ENCODE data around the gene UNC50.
"Not testable (repeated sequence)": the region's sequence is repeated elsewhere in the genome, so short reads cannot be mapped to it uniquely, and the experiment has no call there.

UNC50 gene

DNA sequence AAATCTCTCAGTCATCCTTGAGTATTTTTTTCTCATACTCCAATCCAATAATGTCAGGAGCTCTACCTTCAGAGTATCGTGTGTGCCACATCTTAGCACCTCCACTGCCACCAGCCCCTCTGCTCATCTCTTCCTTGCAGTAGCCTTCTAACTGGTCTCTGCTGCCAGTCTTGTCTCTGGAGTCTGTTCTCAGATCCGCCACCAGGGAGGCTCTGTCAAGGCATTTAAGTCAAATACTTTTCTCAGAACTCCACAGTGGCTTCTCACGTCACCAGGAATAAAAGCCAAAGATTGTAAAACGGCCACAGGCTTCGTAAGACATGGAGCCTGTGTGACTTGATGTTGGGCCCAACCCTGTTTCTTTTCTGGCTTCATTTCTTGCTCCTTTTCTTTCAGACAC lies 7.1 kb downstream of the UNC50 start:
- DNase-seq = no peak

DNA sequence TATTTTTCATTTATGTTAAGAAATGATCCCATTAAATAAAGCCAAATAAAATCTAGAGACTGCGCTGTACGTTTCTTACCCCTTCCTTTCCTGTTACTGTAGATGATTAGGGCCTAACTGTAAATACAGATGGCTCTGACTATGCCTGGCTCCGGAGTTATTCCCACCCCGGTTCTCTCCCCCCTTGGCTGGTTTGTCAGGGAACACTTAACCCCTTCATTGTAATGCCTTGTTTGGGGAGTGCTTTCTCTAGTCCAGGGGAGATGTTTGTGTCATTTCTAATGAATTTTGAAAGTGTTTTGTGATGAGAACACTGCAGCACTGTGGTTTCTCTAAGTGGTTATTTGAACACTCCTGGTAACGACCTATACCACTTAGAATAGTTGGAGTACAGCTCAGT lies 8.8 kb downstream of the UNC50 start:
- no peak for DNase-seq

DNA sequence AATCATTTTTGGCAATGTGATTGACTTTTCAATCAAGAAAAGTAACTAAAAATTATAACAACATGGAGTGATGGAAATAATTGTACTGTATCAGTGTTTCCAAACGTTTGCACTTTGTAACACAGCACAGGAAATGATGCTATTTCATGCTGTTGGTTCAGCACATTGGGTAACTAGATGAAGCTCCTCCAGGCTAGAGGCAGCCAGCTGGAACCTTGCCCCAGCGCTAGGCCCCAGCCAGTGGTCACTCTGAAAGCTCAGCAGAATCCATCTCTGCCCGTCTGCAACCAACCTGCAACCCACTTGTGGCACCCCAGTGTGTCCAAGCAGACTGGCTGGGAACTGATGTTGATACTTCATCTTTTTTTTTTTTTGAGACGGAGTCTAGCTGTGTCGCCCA lies 15.3 kb downstream of the UNC50 start:
- DNase-seq = peak; percentile 18

DNA sequence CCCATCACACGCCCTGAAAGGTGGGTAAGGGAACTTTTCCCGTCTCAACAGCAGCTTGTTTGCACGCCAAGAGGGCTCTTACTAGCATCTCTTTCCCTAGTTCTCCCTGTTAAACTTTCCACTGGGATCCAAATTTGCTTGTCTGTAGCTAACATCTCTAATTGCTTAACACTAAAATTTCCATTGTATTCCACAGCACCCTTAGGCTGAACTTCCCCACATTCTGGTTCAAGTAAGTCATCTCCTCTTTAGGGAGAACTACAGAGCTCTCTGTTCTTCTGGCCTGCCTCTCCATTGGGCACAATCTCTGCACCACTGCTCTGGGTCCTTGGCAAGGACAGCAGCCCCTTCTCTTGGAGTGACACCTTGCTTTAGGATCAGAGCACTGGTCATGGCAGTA lies 24.0 kb downstream of the UNC50 start:
- no peak for DNase-seq

DNA sequence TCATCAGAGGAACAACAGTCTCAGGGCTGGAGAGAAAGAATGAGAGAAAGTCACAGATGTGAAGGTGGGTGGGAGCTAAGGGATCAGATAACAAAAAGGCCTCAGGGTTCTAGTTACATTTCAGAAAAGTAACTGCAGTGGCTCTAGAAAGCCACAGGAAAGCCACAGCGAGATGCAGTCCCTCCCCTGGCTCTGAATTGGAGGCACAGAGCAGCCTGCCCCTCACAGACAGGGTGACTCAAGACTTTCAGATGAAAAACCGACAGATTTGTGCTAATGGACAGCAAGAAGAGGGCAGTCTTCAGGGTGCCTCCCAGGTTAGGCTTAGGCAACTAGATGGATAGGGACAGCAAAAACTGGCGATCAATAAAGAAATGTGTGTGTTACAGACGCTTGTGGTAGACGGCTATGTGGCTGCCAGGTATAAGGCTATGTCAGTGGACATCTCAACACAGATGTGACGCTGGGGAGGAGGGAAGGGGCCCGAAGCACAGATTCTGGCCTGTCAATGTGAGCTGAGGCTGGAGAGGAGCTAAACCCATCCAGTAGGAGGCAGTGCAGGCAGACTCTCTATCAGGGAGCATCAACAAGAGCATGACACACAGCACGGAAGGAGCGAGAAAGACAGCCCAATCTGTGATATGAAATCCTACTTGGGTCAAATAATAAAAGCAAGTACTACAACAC lies 26.2 kb downstream of the UNC50 start:
- DNase-seq = no peak

DNA sequence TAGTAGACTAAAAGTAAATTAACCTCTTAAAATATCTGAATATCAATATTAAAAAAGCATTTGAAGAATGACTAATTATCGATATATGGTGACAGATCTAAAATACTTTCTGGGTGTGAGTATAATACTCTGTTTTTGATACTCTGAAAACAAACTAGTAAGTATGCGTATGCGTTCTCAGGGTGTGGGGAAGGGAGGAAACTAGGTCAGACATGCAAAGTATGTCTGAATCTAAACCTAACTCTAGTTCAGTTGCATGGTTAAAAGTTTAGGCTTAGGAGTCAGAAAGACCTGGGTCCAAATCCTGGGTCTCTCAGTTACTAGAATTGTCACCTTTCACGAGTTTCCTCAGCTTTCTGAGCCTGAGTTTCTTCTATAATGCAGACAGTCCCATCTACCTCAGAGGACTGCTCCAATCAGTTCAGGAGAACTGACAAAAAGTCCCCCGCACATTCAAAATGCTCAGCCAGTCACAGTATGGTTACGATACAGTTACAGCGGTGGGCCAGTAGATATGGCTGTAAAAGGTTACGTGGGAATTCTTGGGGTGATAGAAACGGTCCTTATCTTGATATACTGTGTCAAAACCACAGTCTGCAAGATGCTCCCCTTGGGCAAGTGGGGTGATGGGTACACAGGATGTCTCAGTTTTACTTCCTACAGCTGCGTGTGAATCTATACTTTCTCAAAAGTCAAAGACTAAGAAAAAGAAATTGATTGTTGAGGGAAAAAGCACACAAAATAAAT lies 29.2 kb downstream of the UNC50 start:
- DNase-seq = no peak

DNA sequence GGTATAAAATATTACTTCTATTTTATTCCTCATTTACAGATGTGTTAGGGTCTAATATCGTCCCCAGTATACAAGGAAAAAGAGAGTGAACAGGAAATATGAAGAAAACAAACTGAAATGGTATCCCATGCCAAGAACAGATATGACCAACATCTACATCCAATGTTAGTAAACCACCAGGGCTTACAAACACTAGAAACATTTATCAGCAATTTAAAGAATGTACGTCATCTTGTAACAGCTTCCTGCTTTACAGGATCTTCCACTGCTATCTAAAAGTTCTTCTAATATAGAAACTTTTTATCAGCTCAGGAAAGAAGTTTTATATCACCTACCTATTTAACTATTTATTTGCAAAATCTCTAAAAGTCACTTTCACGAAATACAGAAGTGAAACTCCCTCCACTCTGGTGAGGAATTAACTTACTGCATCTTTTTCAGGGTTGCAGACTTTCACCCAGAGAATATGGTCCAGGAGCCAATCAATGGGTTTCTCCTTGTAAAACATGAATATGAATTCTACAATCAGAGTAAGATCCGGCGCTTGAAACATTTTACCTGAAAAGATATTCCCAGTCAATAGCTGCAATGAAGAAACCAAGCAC lies 35.2 kb downstream of the UNC50 start:
- DNase-seq = no peak

DNA sequence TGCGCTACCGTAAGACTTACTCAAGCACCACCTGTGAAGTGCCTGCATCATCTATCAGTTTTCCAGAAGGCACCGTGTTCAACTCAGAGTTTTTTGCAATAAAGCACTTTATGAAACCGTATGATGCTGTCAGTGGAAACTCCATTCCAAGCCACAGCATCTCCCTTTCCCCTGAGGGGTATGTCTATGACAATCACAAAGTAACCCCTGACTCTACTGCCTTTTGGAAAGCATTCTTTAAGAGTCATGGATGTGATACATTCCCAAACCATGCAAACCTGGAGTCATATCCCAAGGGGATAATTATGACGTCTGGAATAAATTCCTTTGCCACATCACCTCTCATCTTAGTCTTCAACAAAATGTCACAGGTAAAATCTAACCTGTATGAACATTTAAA lies 39.2 kb downstream of the UNC50 start:
- no peak for DNase-seq

DNA sequence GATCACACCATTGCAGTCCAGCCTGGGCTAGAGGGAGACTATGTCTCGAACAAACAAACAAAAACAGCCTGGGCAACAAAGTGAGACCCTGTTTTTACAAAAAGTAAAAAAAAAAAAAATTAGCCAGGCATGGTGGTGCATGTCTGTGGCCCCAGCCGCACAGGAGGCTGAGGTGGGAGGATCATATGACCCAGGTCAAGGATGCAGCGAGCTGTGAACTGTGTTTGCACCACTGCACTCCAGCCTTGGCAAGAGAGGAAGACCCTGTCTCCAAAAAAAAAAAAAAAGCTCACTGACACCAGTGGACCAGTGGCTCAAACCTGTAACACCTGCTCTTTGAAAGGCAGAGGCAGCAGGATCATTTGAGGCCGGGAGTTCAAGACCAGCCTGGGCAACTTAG lies 40.1 kb downstream of the UNC50 start:
- no peak for DNase-seq

DNA sequence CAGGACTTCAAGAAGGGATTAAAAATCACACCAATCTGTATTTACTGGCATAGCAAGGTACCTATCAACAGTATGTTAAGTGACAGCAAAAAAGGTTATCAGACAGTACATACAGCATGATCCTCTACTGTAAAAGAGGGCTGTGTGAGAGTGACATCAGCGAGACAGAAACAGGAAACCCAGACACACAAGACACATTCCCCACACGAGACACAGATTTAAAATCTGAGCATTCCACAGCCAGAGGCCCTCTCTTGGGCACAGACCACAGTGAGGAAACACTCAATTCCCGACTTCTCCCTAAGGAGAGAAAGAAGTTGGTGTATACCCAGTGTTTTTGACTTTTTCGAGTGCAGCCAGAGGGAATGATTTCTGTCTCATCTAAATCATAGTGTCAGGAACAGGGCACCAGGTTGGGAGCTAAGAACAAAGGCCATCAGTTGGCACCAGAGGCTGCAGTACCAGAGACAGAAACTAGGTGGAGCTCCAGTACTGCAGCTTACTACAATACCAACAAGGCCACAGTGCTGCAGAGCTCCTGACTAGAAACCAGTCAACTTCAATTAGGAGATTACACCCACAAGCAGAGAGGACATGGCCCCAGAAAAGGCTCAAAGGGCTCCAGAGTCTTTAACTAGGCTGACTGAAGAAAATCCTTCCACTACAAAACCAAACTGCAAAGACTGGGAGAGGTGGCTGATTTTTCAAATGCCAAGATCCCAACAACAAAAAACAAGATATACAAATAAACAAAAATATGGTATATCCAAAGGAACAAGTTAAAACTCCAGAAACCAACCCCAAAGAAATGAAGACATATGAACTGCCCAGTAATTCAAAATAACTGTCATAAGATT lies 41.0 kb downstream of the UNC50 start:
- peak; percentile 72 for DNase-seq

DNA sequence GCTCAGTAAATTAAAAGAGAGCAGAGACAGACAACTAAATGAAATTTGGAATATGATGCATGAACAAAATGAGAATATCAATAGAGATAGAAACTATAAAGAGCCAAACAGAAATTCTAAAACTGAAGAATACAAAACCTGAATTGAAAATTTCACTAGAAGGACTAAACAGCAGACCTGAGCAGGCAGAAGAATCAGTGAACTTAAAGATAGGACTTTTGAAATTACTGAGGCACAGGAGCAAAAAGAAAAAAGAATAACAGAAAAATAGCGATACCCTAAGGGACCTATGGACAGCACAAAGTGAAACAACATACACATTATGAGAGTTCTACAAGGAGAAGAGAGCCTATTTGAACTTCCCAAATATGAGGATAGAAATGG lies 41.6 kb downstream of the UNC50 start:
- no peak for DNase-seq

DNA sequence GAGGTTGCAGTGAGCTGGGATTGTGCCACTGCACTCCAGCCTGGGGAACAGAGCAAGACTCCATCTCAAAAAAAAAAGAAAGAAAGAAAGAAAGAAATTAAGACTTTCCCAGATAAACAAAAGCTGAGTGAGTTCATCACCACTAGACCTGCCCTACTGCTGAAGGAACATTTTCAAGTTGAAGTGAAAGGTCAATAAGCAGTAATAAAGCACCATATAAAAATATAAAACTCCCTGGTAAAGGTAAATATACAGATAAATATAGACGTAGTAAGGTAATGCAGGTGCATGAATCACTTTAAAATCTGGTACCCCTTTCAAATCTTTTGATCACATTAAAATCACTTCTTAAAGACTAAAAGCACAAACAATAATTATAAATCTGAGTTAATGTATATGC lies 42.6 kb downstream of the UNC50 start:
- DNase-seq = no peak

DNA sequence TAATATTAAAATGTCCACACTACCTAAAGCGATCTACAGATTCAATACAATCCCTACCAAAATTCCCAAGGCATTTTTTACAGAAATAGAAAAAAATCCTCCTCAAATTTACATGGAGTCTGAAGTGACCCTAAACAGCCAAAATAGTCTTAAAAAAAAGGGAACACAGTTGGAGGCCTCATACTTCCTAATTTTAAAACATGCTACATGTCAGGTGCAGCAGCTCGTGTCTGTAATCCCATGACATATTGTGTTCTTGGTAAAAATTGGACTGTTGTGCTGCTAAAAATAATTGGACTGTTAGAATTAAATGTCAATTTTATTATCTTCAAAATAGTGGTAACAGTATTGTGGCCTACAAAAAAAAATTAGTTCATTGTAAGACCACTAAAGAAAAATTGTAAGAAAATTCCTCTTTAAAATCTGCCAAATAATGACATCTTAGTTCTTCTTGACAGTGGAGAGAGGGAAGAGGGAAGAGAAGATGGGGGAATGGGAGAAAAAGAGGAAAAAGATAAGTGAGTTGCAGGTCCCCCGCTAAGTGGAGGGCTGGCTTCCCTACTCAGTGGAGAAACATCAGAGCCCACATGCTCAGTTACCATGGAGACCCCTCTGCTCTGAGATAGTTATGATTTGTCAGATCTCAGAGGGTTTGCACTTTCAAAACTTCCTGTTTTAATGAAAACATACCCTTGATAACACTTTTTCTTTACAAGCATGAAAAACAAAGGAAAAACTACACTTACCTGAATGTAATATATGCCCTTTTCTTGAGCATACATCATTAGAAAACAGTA lies 46.5 kb downstream of the UNC50 start:
- DNase-seq = no peak

DNA sequence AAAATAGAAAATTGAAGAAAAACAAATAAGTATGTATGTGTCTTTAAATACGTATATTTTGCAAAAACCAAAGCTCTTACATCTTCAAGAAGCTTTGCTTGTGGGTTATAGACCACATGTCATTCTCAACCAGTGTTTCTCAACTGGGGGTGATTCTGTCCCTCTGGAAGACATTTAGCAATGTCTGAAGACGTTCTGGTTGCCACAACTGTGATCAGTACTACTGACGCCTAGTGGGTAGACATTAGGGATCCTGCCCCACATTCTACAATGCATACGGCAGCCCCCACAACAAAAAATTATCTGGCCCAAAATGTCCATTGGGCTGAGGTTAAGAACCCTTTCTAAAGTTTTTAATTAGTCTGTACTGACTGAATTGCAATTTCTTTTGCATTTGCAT lies 48.4 kb downstream of the UNC50 start:
- DNase-seq = no peak

DNA sequence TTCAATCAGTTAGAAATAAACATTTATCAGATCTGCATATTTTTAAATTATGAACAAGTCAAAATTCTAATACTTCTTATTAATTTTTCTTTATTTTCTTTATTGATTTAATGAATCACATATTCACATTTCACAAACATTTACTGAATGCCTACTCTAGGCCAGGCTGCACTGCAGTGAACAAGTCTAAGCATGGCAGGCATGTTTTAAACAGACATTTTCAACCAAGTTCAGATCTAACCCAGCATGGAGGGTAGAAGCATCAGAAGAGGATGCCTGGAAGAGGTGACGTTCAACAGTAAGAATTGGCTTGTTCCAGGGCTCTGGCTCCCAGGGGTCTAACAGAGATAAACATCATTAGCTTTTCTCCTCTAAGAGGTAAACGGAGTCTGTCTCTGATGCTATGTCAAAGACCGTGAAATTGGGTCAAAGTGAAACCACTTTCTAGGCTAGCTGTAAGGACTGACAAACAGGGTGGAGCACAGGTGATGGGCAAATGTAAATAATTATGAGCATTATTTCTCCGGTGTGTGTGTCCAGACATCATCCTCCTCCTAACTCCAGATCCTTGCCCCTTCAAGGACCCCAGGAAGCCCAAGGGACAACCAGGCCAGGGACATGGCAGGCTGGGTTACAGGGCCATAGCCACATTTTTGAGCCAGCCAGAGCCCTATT lies 50.6 kb downstream of the UNC50 start:
- DNase-seq = no peak

DNA sequence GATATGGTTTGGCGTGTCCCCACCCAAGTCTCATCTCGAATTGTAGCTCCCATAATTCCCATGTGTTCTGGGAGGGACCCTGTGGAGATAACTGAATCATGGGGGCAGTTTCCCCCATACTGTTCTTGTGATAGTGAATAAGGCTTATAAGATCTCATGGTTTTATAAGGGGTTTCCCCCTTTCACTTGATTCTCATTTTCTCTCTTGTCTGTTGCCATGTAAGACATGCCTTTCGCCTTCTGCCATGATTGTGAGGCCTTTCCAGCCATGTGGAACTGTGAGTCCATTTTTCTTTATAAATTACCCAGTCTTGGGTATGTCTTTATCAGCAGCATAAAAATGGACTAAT lies 51.1 kb downstream of the UNC50 start:
- DNase-seq = not testable (repeated sequence)

DNA sequence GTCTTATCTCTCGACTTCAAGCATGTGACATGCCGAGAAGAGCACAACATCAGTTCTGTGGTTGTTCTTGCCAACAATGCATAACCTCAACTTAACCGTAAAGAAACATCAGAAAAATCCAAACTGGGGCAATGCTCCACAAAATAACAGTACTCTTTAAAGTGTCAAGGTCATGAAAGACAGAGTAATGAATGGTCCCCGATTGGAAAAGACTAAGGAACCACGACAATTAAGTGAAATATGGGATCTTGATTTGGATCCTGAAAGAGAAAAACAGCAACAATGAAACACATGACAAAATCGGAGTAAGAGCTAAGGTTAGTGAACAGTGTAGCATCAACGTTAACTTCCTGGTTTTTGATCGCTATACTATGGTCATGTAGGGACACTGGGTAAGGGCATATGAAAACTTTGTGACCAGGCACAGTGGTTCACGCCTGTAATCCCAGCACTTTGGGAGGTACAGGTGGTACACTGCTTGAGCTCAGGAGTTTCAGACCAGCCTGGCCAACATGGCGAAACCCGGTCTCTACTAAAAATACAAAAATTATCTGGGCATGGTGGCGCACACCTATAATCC lies 55.2 kb downstream of the UNC50 start:
- no peak for DNase-seq

DNA sequence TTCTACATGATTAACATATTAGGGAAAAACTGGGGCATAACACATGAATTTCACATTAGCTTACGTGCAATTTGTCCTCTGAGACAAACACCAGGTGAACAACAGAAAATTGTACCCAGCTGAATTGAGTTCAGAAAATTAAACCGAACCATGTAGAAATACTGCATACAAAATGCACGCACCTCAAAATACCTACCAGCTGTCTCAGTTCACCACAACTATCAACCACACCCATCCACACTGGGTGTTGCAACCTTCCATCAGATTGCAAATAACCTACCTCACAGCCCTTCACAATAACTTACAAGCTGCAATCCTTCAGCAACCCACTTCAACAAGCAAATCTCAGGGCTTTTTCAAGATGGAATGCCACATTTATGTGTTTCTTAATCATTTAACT lies 55.9 kb downstream of the UNC50 start:
- DNase-seq = no peak

DNA sequence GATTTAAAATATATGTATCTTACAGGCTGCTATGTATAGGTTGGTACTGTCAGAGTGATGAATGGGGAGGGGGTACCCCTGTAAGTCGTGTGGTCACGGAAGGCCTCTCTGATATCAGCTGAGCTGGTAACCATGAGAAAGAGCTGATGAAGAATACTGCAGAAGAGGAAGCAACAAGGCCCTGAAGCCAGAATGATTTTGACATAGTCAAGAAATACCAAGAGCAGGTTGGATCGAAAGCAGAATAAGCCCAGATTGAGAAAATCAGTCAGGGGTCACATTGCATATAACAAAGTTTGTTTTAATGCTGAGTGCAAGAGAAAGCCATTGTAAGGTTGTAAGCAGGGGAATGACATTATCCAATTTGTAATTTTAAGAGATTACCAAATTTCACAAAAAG lies 57.3 kb downstream of the UNC50 start:
- DNase-seq = no peak

Data from kidney glomerular epithelial cell (primary cell).